Measurements from ENCODE around the gene LY6G5C. TPM values are rescaled to one million over a fixed set of nuclear protein-coding genes. Genes with fewer than 3 reads are reported as not detected.

LY6G5C gene, protein sequence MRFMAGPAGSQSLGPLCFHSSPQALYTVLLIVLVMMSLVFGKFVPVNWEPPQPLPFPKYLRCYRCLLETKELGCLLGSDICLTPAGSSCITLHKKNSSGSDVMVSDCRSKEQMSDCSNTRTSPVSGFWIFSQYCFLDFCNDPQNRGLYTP
- not detected for total RNA-seq

DNA sequence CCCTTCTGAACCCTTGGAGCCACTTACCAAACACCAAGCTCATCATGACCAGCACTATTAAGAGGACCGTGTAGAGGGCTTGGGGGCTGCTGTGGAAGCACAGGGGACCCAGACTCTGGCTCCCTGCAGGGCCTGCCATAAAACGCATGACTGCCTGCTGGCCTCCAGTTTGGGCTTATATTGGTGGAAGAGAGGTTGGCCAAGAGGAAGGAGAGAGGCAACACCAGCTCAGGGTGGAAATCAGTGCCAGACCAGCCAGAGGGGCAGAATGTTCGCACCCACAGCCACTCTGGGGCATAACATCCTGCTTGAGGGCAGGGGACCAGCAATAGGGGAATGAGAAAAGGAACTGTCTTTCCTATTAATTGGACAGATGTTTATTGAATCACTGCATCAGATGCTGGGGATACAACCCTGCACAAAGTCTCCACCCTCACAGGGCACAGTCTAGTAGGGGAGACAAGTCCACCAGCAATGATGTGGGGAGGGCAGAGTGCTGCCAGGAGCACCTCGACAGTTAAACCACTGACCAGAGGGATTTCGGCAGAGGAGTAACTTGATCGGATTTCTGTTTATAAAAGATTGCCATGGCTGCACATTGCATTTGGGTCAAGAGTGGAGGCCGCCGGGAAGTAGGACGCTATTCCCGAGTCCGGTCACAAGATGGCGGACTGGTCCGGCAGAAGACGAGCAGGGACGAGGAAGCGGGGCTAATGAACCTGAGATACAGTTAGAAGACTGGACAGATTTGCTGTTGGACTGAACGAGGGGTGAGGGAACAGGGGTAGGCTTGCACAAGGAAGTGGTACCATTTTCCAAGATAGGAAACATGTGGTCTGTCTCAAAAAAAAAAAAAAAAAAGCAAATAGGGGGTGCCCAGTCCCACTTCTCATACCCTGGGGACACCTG is at the start of gene LY6G5C:
LY6G5C (minus strand) TSS at position 842 of the 909 bp plus-strand sequence; CDS start at position 148, 694 bp downstream.
- DNase-seq: peak; percentile 91

DNA sequence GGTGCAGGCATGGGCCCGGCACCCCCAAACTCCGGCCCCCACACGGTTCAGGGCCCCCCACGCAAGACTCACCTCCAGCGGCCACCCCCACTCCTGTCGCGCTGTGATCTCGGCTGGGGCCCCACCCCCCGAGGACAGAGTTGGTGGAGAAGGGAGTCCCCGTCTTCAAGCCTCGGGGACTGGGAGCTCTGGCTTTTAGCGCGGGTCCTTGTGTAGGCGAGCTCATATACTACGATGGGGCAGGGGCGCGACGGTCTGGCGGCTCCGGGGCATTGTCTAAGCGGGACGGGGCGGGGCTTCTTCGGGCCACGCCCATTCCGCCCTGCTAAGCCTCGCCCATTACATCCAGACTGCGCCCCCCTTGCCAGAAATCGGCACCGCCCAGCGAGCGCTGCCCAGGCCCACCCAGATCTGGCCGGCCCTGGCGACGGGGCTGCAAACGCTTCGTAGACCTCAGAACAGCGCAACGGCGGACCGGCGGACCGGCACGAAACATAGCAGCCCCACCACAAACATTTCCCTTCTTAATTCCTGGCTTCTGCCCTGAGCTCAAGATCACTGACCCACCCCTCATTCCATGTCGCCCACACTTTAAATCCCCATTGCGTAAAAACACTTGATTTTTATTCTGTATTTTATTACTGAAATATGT is 49.2 kb upstream of the LY6G5C start:
- DNase-seq: peak; percentile 98

DNA sequence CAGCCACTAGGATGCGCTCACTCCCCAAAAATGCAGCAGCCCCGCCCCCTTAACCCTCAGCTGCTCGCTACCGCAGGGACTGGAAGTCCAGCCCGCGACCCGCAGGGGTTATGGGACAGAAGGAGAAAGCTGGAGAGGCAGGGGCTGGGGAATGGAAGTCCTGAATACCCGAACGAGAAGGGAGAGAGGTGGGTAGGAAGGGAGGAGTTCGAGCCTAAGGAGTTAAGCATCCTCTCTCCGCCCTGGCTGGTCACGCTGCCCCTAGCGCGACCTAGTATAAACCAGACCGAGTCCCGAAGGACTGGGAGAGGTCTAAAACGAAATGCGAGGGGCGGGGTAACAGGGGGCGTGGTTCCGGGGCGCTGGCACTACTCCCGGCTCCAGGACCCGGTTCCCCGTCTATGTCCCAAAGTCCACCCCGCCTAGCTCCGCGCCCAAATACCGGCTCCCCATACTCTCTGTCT is 48.7 kb upstream of the LY6G5C start:
- peak; percentile 97 for DNase-seq

DNA sequence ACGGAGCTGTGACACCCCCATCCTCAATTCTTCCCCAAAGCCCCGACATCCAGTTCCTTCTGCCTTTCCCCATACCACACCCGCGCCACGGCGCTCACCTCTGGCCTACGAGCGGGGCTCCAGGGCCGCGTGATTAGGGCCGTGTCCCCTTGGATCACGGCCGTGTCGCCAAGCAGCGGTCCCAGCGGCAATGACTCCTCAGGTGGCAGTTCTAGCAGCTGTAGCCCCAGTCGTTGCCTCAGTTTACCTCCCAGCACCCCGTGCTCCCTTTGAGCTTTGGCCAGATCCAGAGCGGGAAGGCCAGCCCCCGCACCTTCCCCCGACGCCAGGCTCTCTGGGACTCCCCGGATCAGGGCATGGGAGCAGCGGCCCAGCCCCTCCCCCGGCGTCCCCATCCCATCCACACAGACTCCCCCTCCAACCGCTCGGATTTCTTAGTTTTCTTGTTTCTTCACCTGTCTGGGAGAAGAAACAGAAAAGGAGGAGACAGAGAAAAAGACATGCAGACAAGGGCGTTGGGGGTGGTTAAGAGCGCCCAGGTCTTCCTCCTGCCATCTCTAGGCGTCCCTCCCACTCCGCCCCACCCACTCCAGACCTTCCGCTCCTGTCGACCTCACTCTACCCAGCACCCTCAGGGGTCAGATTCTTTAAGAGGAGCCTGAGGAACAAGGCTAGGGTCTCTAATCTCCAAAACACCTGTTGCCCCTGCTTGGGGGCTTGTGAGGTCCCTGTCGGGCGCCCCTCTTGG is 48.1 kb upstream of the LY6G5C start, which contains the start of gene DDAH2:
DDAH2 (minus strand) TSS at position 533 of the 748 bp plus-strand sequence; CDS start at position 395, 138 bp downstream.
- no peak for DNase-seq

DNA sequence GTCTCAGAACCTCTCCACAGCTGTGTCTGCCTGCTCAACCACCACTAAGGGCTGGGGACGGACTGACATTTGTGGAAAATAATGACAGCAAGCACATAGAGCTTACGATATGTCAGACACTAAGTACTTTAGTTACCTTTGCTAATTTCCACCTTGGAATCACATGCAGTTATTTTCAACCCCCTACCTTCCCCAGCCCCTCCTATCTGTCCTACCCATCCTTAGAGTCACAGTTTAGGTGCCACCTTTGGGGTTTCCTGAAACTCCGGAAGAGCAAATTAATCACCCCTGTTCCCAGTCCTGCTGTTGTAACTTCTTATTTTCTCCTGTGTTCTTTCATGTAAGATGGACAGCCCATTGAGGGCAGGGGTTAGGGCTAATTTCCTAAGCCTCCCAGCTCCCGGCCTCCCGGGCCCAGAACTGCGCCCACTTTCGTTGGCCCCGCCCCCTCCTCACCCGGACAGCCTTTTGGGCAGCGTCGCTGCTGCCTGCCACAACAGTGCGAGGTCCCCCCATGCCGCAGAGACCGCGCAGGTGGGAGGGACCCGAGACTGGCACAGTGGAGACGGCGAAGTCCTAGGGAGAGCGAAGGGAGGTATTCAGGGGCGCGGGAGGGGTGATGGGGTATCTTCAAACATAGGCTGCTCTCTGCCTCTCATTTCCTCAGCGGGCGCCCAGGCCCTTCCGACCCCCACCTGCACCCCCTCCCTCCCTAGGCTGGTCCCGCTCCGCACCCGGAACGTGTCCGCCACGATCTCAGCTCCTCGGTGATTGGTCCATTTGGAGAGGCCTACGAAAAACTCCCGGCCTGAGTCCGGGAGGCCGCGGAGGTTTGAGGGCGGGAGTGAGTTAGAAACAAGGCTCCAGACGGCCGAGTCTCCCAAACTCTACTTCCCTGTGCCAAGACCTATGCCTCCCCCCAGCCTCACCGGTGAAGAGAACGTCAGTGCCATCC is 47.1 kb upstream of the LY6G5C start:
- DNase-seq: no peak

DNA sequence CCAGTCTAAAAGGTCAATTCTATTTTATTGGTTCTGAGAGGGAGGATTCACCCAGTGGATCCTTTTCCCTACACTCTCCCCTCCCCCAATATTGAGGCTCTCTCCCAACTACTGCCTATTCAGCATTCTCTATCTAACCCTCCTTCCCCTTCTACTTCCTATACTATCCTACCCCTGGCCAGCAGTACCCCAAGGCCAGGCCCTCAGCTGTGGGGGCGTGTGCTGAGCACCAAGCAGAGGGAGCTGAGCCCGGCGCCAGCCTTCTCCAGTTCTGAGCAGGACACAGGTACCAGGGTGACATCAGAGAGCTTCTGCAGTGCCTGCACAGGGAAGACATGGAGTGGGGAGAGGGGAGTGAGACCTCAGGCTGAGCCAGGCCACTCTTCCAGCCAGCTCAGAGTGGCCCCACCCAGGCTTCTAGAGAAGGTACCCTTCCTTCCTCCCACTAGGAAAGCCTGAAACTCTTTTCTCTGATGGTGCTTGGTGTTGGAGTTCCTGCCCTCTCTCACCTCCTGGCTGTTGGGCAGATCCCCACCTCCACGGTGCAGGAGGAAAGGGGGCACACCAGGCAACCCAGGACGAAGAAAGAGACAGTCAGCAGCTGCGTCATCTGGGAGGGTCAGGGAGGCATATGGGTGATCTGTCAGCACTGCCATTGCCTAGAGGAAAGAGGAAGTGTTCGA is 46.3 kb upstream of the LY6G5C start:
- no peak for DNase-seq

DNA sequence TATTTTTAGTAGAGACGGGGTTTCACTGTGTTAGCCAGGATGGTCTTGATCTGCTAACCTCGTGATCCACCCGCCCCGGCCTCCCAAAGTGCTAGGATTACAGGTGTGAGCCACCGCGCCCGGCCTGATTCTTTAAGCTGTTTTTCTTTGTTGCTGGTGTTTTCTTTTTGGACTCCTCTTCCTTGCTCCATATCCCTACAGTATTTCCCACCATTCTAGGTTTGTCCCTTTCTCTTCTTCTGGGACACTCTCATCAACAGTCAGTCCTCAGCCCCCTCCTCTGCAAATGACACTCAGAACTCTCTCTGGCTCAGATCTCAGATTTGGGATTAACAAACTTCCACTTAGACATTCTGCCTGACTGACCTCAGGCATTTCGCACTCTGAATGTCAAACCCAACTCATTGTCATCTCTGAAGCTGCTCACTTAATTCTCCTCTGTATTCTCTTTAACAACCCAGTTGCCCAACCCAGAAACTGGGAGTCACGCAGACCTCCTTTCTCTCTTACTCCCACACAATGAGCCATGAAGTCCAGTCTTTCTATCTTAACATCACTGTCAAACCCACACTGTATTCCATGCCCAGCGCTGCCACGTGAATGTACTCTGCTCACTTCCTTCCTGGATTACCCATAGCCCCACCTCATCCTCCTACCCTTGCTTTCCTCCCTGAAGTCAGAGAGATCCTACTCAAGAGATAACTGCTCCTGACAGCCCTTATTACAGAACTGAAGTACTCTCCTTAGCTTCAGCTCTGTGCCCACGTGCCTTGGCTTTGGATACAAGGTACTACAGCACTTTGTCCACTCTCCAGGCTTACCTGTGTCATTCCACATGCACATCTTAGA is 44.9 kb upstream of the LY6G5C start:
- DNase-seq: no peak

DNA sequence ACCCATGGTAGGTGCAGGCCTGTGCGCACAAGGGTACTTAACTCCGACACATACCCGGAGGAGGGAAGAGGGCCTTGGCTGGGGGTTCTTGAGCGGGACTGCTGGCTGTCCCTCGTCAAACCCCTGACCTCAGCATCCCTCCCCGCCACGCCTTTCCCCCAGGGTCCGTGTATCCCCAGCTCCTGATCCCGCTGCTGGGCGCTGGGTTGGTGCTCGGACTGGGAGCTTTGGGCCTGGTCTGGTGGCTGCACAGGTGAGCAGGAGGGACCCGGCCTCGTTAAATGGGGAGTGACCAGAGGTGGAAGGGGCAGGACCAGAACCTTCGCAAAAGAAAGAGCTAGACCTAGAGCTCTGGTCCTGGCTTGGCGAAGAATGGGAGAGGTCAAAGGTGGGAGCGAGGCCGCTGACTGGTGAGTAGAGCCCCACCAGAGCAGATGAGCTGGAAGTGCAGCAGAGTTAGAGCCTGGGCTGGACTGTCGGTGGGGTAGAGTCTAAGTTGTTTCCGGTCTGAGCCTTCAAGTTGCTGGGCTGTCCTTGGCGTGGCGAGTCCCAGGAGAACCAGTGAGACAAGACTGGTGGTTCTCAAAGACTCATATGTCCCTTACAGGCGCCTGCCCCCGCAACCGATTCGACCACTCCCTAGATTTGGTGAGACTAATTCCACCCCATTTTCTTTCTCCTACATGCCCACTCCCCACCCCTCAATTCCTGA is 43.3 kb upstream of the LY6G5C start:
- DNase-seq: no peak

DNA sequence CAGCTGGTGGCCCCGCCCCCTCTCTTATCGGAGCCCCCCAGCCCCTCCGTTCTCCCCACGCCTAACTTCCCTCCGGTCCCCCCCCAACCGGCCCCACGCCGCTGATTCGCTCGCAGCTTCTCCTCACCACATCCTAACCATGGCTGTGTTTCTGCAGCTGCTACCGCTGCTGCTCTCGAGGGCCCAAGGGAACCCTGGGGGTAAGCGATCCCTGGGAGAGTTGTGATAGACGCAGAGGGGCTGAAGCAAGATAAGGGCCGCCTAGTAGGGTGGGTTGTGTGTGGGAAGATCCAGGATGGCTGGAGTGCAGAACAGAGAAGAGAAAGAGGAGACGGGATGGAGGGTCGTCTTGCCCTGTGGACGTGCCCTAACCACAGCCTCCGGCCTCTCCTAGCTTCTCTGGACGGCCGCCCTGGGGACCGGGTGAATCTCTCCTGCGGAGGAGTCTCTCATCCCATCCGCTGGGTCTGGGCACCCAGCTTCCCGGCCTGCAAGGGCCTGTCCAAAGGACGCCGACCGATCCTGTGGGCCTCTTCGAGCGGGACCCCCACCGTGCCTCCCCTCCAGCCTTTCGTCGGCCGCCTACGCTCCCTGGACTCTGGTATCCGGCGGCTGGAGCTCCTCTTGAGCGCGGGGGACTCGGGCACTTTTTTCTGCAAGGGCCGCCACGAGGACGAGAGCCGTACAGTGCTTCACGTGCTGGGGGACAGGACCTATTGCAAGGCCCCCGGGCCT is 42.5 kb upstream of the LY6G5C start, which contains the start of gene MPIG6B:
MPIG6B (plus strand) TSS at position 129 of the 735 bp plus-strand sequence; CDS start at position 140, 11 bp downstream.
- DNase-seq: no peak

DNA sequence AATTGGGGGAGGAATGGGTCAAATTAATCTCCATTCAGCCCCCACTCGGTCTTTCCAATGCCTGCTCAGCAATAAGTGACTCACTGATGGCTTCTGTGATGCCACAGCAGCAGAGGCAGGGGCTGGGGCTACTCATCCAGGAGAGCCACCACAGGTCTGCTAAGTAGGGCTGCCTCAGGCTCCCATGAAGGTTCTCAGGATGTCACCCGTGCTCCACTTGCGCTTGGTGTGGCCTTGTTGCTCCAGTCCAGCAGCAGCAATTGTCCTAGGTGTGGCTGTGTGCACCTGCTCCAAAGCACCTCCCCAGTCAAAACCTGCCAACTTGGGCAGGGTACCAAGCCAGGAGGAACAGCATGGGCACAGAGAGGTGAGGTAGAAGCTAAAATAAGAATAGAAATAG is 41.3 kb upstream of the LY6G5C start:
- DNase-seq: no peak

DNA sequence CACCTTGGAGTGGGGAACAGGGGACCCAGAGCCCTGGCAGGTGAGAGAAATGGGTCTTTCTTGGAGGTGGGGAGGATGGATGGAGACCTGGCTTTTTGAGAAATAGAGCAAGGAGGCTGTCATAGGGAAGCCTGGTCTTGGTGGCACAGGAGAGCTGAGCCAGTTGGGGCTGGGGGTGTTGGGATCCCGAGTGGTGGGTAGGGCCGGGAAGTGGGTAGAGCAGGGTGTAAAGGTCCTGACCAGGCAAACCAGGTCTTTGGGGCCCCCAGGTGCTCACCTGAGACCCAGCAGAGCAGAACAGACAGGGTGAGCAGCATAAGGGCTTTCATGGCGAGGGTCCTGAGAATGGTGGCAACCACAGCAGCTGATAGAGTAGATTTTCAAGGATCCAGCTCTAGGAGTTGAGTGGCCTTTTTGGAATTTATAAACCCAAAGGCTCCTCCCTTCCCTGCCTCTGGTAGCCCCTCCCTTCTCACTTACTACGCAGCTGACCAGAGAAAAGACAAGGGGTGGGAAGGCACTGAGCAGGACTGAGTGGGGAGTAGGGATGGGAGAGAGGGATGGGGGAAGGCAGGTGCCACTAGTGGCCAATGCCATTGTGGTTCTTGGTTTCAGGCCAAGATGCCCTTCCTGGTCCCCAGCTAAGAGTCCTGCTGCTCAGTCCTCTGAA is 40.6 kb upstream of the LY6G5C start, which contains the start of gene LY6G6C:
LY6G6C (minus strand) TSS at position 396 of the 670 bp plus-strand sequence; CDS start at position 329, 67 bp downstream.
- DNase-seq: no peak

DNA sequence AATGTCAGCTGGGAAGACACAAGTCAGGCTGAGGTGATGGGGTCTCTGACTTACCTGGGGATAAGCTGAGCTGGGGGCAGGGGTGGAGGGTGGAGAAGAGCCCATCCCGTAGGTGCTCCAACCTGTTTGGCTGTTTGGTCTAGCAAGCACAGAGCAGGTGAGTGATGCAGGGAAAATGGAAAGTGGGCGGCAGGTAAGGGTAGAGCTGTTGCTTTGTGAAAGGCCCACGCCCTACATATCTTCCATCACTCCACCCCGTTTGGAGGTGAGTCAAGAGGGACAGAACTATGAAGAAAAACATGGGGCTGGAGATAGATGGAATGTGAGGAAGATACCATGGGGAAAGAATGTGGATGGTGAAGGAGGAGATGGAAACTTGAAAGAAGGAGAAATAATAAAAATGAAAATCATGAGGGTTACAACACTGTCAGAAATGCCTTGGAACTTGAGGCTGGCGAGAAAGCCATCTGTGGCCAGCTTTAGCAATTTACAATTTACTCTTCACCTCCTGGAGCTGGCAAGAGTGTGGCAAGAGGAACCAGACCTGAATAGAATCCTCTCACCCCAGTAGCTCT is 39.4 kb upstream of the LY6G5C start:
- DNase-seq: no peak

DNA sequence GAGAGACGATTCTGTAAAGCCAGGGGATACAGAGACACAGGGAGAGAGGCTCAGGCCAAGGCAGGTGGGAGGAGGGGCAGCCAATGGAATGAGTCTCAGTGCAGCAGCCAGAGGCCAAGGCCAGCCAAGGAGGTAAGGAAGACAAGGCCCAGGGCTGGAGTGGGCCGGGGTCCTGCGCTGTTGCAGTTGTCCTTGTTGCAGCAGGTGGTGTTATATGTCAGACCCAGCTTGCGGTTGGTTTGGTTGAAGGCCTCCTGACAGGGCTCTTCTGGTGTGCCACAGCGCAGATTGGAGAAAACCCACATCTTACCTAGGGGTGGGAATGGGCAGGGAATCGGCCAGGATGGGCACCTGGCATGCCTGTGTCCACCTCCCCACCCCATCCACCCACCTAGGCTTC is 38.1 kb upstream of the LY6G5C start:
- no peak for DNase-seq

DNA sequence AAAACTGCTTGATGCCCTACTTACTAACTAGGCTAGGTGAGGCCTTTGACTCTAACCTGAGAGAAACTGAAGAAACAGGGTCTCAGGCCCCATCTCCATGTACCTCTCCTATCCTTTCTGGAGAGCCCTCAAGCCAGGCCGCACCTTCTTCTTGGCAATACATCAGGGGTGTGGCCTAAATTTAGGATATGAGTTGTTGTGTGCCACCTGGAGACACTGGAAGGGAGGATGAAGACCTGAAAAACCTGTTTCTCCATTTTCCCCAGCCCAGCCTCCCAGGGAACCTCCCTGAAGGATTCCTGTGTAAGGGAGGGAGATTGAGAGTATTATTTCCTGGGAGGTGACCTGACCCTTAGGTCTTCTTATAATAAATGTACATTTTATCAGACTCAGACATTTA is 37.4 kb upstream of the LY6G5C start:
- DNase-seq: peak; percentile 61

DNA sequence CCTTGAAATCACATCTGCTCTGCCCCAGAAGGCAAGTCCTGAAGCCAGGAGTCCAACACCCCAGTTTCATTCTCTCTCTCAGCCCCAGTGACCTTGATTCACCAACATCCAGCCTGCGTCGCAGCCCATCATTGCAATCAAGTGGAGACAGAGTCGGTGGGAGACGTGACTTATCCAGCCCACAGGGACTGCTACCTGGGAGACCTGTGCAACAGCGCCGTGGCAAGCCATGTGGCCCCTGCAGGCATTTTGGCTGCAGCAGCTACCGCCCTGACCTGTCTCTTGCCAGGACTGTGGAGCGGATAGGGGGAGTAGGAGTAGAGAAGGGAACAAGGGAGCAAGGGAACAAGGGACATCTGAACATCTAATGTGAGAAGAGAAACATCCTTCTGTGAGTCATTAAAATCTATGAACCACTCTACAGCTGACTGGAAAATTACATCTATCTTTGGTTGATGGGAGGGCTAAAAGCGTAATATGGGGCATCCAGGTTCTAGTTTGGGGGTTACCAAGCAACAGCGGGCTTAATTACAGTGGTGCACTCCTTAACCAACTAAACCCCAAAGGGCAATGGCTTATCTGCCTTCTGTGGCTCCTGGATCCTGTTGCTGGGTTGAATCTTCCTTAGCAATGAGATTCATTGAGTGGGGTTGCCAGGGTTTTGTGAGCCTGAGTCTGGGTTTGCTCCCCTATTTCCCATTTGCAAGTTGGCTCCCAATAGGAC is 36.8 kb upstream of the LY6G5C start:
- no peak for DNase-seq
